NCI-H1092 treated with DMSO at 0.1 percent for 48 hours (cell line): ENCODE results near the gene HOXB13.

Experiments
- DNase-seq: peaks from one replicate; lab custom pipeline; 2025; lab: John Stamatoyannopoulos, UW

Gene HOXB13

GRCh38 chr17:48748718-48749566 is 20.4 kb upstream of the HOXB13 start:
- no peak for DNase-seq

GRCh38 chr17:48747445-48748363 is 19.2 kb upstream of the HOXB13 start:
- DNase-seq, result no peak

- DNase-seq, result no peak
These were observed 18.4 kb upstream of the HOXB13 start for GRCh38 chr17:48746916-48747444.

- DNase-seq, result no peak
These were observed 17.1 kb upstream of the HOXB13 start for GRCh38 chr17:48745381-48746275.

- no peak for DNase-seq
These were observed 12.0 kb upstream of the HOXB13 start for GRCh38 chr17:48740537-48740936.

GRCh38 chr17:48738803-48739526 is 10.4 kb upstream of the HOXB13 start:
- DNase-seq, result no peak

GRCh38 chr17:48738424-48738802 is 9.9 kb upstream of the HOXB13 start:
- no peak for DNase-seq

GRCh38 chr17:48737330-48738043 is 8.9 kb upstream of the HOXB13 start:
- no peak for DNase-seq

- no peak for DNase-seq
These were observed 6.5 kb upstream of the HOXB13 start for GRCh38 chr17:48735062-48735351.

GRCh38 chr17:48734333-48735061 is 5.9 kb upstream of the HOXB13 start:
- DNase-seq, result no peak

GRCh38 chr17:48733632-48734328 is 5.2 kb upstream of the HOXB13 start:
- no peak for DNase-seq

GRCh38 chr17:48732688-48733629 is 4.4 kb upstream of the HOXB13 start:
- no peak for DNase-seq

- DNase-seq, result no peak
These were observed 2.8 kb upstream of the HOXB13 start for GRCh38 chr17:48731355-48731754.

GRCh38 chr17:48730240-48730550 is 1.6 kb upstream of the HOXB13 start:
- DNase-seq, result no peak

- no peak for DNase-seq
These were observed 1.0 kb upstream of the HOXB13 start for GRCh38 chr17:48729335-48730239.

- no peak for DNase-seq
These were observed 955 bp downstream of the HOXB13 start for GRCh38 chr17:48727415-48728175.

GRCh38 chr17:48726916-48727286 is 1.6 kb downstream of the HOXB13 start:
- DNase-seq, result no peak
